CD4-positive, alpha-beta T cell (primary cell): Measurements from ENCODE around the gene TOMM70. TPM values are rescaled to one million over a fixed set of nuclear protein-coding genes. Genes with fewer than 3 reads are reported as not detected.

Experiments used
- ATAC-seq: fragments of 200-7000 bp; cut with Tn5 transposase; one replicate; pipeline ENCODE4 v1.10.0; 2022; ENCODE audit warnings: mild to moderate bottlenecking; ENCODE audit not compliant: poor library complexity
- CTCF ChIA-PET: fragments of 350-600 bp; sonication (Branson Sonifier 250); formaldehyde crosslinking; loops from one replicate; lab custom pipeline; 2021; ENCODE audit warnings: antibody characterized with exemption, inconsistent platforms; lab: Charles Lee
- POLR2A ChIA-PET: fragments of 350-600 bp; sonication (Branson Sonifier 250); formaldehyde crosslinking; loops from one replicate; lab custom pipeline; 2021; ENCODE audit warnings: antibody characterized with exemption, inconsistent platforms; lab: Charles Lee
- DNase-seq, 14 experiments: peaks; one replicate each; pipeline ENCODE4 v3.0.0-alpha.2; 2013 to 2020; ENCODE audit warnings: mixed read lengths in 2 of 14
- H3K27ac ChIP-seq, 2 donors: one replicate each; pipeline versions ENCODE4 v1.5.1 to v1.7.0; 2013; ENCODE audit warnings: low read length in 2 of 2, low read depth in 1 of 2, mild to moderate bottlenecking in 1 of 2
- H3K27me3 ChIP-seq, 2 experiments: 1 replicate in 1 of 2; 2 replicates in 1 of 2; pipeline versions ENCODE4 v1.6.1 to v1.7.0; 2013; ENCODE audit warnings: low read length in 2 of 2, control low read depth in 1 of 2, mild to moderate bottlenecking in 1 of 2, moderate library complexity in 1 of 2; ENCODE audit not compliant: insufficient read depth in 2 of 2, control insufficient read depth in 1 of 2
- H3K36me3 ChIP-seq: one replicate; pipeline ENCODE4 v1.6.1; 2013; ENCODE audit warnings: low read length, control low read depth; ENCODE audit not compliant: insufficient read depth
- H3K4me1 ChIP-seq: one replicate; pipeline ENCODE4 v1.6.1; 2013; ENCODE audit warnings: low read length, control low read depth; ENCODE audit not compliant: insufficient read depth
- H3K4me3 ChIP-seq: one replicate; pipeline ENCODE4 v1.5.1; 2013; ENCODE audit warnings: mild to moderate bottlenecking, low read length, moderate library complexity
- H3K9me3 ChIP-seq, 2 experiments: 1 replicate in 1 of 2; 2 replicates in 1 of 2; pipeline versions ENCODE4 v1.6.1 to v1.7.0; 2013; ENCODE audit warnings: low read length in 2 of 2, mild to moderate bottlenecking in 2 of 2, control low read depth in 1 of 2, moderate library complexity in 1 of 2; ENCODE audit not compliant: control insufficient read depth in 1 of 2, insufficient read depth in 1 of 2
- H3K27ac Mint-ChIP-seq: one replicate; pipeline ENCODE4 v1.8.0; 2020; ENCODE audit warnings: mixed read lengths
- H3K27me3 Mint-ChIP-seq: one replicate; pipeline ENCODE4 v1.8.0; 2021; ENCODE audit warnings: mixed read lengths
- H3K36me3 Mint-ChIP-seq: one replicate; pipeline ENCODE4 v1.8.0; 2021; ENCODE audit warnings: low read depth, mixed read lengths
- H3K4me1 Mint-ChIP-seq: one replicate; pipeline ENCODE4 v1.8.0; 2021; ENCODE audit warnings: low read depth, mixed read lengths
- H3K4me3 Mint-ChIP-seq: one replicate; pipeline ENCODE4 v1.8.0; 2020; ENCODE audit warnings: mild to moderate bottlenecking, mixed read lengths
- H3K9me3 Mint-ChIP-seq: one replicate; pipeline ENCODE4 v1.8.0; 2020; ENCODE audit warnings: mixed read lengths
- CTCF ChIP-seq: fragments of 200-600 bp; IDR thresholded peaks from one replicate; pipeline ENCODE4 v1.8.0; 2022; ENCODE audit warnings: antibody characterized with exemption, mild to moderate bottlenecking
- intact Hi-C, 2 experiments: fragments of 100-400 bp; cut with DNase I in 1 of 2; cut with micrococcal nuclease in 1 of 2; formaldehyde crosslinking; loops; one replicate each; pipeline versions ENCODE4 v1.15.1 to v1.9.0; 2023 to 2025; cut with DNase I, micrococcal nuclease
- total RNA-seq, 174 experiments: library from RNA in 2 of 174; stranded (reverse) in 2 of 174; gene quantifications; one replicate each; pipeline ENCODE4 v1.2.3 and lab custom pipeline; 2021 to 2026

TOMM70 gene
- total RNA-seq, 2 experiments from 2014 or later = 20.9 to 21.6 TPM

GRCh38 chr3:100443690-100444089, 42.8 kb upstream of the TOMM70 start:
- H3K4me1 Mint-ChIP-seq = peaks cover 9% of the 10 kb centered on the region
- H3K27me3 Mint-ChIP-seq = no peaks in the 10 kb centered on the region
- Histone ChIP-seq H3K4me1 (peaks cover 7% of the 10 kb centered on the region), H3K36me3 (no peaks in the 10 kb centered on the region), H3K9me3 (no peaks in the 10 kb centered on the region), H3K27me3 (no peaks in the 10 kb centered on the region), H3K27ac (no peak overlapping the region), H3K4me3 (no peak overlapping the region)
- TF ChIP-seq CTCF = no peak
- H3K36me3 Mint-ChIP-seq = no peaks in the 10 kb centered on the region
- no peak for DNase-seq
- no peak overlapping the region for H3K4me3 Mint-ChIP-seq
- ChIA-PET CTCF (no interaction called here), POLR2A (interaction anchor here (0.6 kb wide), 1 partner anchor 109 kb away, joined by 3 read pairs; no protein-coding TSS in a partner anchor)
- intact Hi-C loops = no loop called here
- no peak for ATAC-seq
- no peaks in the 10 kb centered on the region for H3K9me3 Mint-ChIP-seq
- H3K27ac Mint-ChIP-seq = no peak overlapping the region

GRCh38 chr3:100440895-100441294, 40.0 kb upstream of the TOMM70 start:
- H3K27me3 ChIP-seq = no peaks in the 10 kb centered on the region
- H3K9me3 ChIP-seq = no peaks in the 10 kb centered on the region
- no peaks in the 10 kb centered on the region for H3K36me3 ChIP-seq
- peaks cover 9% of the 10 kb centered on the region for H3K4me1 Mint-ChIP-seq
- no peak overlapping the region for H3K4me3 Mint-ChIP-seq
- DNase-seq (peak in 4 of 14 experiments; percentile 4 to 19 (median 10)), ATAC-seq (peak; percentile 58)
- CTCF ChIA-PET = no interaction called here
- intact Hi-C loops = no loop called here
- H3K36me3 Mint-ChIP-seq = no peaks in the 10 kb centered on the region
- no peaks in the 10 kb centered on the region for H3K9me3 Mint-ChIP-seq
- no peak overlapping the region for H3K27ac Mint-ChIP-seq
- no peak for TF ChIP-seq CTCF
- H3K4me1 ChIP-seq = peaks cover 7% of the 10 kb centered on the region
- H3K27me3 Mint-ChIP-seq = no peaks in the 10 kb centered on the region
- no peak overlapping the region for H3K27ac ChIP-seq
- POLR2A ChIA-PET = interaction anchor here (2.4 kb wide), 1 partner anchor 40 kb away, joined by 10 read pairs; the partner anchor contains the start of genes LNP1 and TOMM70
- H3K4me3 ChIP-seq = no peak overlapping the region

DNA sequence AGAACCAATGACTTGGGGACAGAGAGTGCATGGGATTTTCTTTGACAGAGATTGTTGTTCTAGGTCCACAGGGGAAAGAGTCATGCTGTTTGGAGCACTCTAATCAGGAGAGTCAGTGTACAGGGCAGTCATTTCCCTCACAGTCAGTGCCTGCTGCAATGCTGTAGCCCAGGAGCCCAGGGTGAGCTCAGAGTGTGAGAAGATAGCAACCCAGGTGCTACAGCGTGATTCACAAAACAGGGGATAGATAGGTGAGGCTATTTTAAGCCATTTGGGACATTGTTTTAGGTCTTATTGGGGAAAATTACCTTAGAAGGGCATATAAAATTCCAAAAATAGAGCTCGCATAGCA, 37.7 kb upstream of the TOMM70 start:
- DNase-seq = no peak
- no peak for ATAC-seq
- H3K36me3 Mint-ChIP-seq = no peaks in the 10 kb centered on the region
- H3K27me3 Mint-ChIP-seq = no peaks in the 10 kb centered on the region
- CTCF ChIA-PET = no interaction called here
- no peak overlapping the region for H3K27ac Mint-ChIP-seq
- TF ChIP-seq CTCF = no peak
- intact Hi-C loops = no loop called here
- no peak overlapping the region for H3K4me3 ChIP-seq
- peaks cover 9% of the 10 kb centered on the region for H3K4me1 Mint-ChIP-seq
- no peaks in the 10 kb centered on the region for H3K9me3 Mint-ChIP-seq
- H3K27me3 ChIP-seq = no peaks in the 10 kb centered on the region
- H3K4me3 Mint-ChIP-seq = no peak overlapping the region
- H3K4me1 ChIP-seq = peaks cover 7% of the 10 kb centered on the region
- H3K36me3 ChIP-seq = no peaks in the 10 kb centered on the region
- H3K9me3 ChIP-seq = no peaks in the 10 kb centered on the region
- no peak overlapping the region for H3K27ac ChIP-seq
- POLR2A ChIA-PET = no interaction called here
